ENCODE data around the gene TSTD1. TPM values are rescaled to one million over a fixed set of nuclear protein-coding genes. Genes with fewer than 3 reads are reported as not detected.

The TSTD1 gene
- total and polyA plus RNA-seq, 2 of the 8 experiments (the other 6 are each of a cell fraction or from before 2014, with no cell fraction given), result 60.9 to 314 TPM

GRCh38 chr1:161001525-161001924 lies 37.2 kb downstream of the TSTD1 start (continued):
- no peak for TF ChIP-seq TAF7 (optimal IDR thresholded peaks at IDR 0.05; ENCODE audit: borderline replicate concordance, low read depth, low read length)
- TF ChIP-seq CBX5 (IDR thresholded peaks at IDR 0.05; ENCODE audit: low read depth, low read length), result no peak
- no peak for TF ChIP-seq GABPA (IDR thresholded peaks at IDR 0.05; ENCODE audit: borderline replicate concordance, insufficient read depth, low read length)
- no peak for TF ChIP-seq TBP (IDR thresholded peaks at IDR 0.05; ENCODE audit: low read depth, low read length)
- TF ChIP-seq KDM5A (IDR thresholded peaks at IDR 0.05; ENCODE audit: low read length), result no peak
- TF ChIP-seq CHD7 (IDR thresholded peaks at IDR 0.05; ENCODE audit: insufficient replicate concordance, low read length), result no peak

All from H1 (cell line).